NCI-H146 (cell line): ENCODE measurements around the gene GRID1.
"Not testable (repeated sequence)": the region's sequence is repeated elsewhere in the genome, so short reads cannot be mapped to it uniquely, and the experiment has no call there.

Experiments
- DNase-seq: peaks from one replicate; lab custom pipeline; 2025; lab: John Stamatoyannopoulos, UW

The GRID1 gene

DNA sequence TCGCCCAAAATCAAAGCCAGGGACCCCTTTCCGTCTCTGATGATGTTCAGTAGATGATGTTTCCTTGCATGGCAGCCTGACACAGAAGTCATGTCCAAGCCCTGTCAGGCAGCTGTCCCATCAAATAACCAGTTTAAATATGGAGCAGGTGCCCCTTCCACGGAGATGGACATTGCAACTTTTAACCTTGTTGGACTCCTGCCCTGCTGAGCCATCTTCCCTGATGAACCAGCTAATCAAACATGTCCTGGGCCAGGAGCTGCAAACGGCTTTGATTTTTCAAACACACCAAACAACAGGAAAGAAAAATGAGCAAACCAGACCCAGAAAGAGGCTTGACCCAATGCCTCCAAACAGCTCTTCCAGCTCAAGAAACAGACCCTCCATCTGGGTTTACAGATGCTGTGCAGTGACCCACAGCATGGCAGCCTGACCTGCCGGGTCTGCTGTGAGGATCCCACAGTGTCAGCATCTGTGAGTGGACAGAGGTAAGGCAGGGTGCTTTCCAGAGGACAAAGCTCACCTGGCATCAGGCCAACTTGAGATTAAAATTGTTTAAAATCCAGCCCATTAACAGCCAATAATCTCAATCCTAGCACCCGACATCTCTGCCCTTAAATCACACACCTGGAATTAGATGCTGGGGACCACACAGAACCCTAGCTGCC is 372.6 kb downstream of the GRID1 start:
- DNase-seq: peak; percentile 47

DNA sequence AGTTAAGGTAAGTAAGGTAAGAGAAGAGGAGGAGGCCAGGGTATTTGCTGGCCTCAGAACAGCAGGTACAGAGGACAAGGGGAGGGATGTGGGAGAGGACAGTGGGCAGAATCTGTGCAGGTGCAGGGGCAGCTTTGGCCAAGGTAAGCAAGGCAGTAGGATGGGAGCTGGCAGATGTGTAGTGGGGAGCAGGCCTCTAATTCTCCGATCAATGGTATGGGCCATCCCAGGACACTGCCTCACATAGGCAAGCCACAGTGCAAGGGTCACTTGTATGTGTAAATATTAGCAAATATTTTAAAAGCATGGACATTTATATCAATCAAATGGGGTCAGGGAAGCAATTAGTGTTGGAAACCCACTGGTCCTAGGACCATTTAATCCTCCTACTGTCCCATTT is 373.5 kb downstream of the GRID1 start:
- no peak for DNase-seq

DNA sequence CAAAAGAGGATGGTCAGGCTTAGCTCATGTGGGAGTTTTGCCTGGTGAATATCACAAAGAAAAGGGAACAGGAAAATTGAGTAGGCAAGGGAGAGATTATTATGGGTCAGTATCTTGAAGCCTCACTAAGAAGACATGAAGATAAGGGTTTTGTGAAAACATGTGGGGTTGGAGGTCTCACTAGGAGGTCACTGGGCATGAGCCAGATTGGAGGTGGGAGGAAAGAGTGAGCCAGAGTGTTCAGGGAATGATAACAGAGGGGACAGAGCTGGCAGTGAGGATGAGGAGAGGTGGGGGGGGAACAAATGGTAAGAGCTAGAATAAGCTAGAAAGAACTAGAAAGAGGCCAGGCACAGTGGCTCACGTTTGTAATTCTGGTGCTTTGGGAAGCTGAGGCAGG is 374.3 kb downstream of the GRID1 start:
- DNase-seq: no peak

DNA sequence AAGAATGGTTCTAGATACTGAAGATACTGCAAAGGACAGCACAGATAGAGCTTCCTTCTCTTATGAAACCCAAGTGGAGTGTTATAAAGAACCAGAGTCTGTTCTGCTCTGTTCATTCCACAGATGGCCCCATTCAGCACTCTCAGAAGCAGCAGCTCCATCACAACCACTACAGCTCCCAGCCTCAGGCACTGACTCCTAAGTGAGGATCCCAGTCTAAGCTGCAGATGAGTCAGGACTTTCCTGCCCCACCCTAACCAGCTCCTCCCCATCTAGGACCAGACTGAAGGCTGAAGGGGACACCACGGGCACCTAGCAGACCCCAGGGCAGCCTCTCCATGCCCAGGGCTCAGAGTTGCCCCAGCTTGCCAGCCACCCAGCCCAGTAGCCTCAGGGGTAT is 379.8 kb downstream of the GRID1 start:
- DNase-seq: no peak

DNA sequence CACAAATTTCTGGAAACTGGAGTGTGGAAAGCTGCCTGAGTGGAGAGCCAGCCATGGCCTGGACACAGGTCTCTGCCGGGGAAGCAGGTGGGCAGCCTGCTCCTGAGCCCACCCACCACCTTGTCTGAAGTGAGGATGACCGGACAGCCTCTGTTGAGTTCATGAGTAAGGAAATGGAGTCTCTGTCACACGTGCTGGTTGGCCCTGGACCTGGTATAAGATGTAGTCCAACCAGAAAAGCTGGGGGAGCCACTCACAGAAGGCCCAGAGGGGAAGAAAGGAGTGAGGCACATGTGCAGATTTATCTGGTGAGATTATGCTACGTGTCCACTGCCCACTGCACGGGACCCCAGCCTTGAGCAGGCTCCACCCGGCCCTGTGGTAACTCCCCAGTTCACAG is 383.5 kb downstream of the GRID1 start:
- no peak for DNase-seq

DNA sequence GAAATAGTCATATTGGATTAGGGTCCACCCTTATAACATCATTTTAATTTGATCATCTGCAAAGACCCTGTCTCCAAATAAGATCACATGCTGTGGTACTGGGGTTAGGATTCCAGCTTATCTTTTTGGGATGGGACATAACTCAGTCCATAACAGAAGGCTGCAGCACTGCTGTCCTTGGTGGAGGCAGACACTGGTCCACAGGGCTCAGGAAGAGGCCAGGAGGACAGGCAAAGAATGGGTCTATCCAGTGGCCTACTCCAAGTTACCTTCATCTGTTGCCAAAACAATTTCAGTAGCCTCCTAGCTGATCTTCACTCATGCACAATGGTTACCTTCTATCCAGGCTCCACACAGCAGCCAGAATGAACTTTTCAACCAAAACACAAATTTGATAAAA is 387.0 kb downstream of the GRID1 start:
- no peak for DNase-seq

DNA sequence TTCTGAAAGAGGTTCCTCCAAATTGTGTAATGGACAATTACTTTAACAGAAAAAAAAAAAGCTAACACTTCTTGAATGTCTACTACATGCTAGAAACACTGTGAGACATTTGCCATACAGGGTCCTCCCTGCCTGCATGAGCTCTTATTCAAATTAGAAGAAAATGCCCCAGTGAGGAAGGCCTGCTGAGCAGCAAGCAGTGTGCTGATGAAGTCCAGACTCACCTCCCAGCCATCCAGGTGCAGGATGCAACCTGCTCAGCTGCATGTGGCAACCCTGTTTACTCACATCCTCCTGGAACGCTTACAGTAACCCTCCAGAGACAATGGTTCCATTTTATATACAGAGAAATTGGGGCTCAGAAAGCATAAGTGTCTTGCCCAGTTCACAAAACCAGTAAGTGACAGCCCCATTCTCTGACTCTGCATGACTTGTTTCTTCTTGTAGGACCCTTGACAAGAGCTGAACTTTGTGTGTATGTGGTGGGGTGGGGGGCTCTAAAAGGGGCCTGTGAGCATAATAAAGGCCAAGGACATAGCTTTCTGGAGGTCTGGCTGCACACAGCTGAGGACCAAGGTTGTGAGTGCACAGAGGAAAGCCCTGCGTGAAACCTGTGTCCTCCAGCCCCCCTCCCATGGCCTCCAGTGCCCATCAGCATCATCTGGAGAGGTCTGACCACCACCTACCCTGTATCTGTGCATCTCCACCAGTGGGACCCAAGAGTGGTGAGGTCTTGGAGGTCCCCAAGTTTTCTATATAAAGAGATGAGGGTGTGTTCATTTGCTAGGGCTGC is 387.8 kb downstream of the GRID1 start:
- DNase-seq: no peak

DNA sequence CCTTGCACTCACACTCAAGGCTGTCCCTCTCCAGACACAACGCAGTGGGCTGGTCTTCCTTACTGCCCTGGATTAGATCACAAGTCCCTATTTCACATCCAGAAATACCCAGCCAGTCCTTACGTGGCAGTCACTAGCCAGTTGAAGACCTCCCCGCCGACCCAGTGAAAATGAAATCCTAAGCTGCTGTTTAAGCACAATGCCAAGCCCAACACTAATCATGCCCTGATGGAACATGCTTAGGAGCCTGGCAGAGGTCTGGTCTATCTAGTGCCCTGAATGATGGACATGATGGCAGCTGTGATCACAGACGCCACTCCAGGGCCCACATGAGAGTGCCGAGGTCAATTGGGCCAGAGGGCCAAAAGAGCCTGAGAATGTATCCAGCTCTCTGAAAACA is 389.0 kb downstream of the GRID1 start:
- DNase-seq: no peak

DNA sequence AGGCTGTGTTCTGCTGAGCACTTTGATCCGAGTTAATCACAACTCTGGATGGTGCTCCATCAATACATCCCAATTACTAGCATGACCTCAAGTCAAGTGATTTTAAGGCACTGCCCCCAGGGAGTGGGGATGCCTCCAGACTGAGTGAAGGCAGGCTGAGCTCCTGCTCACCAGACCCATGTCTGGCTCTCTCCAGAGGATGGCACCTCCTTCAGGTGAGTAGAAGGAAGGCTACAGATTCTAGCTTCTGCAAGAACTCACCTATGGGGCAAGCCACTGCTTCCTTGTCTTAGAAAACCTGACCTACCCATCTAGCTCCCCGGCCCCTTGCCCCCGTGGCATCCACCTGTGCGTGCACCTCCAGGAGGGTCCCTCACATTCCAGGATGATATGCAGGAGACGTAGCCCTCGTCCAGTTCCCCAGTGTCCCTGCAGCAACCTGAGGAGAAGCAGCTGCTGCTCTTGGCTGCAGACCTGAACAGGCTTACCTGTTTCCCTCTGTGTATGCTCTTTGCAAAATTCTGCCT is 390.3 kb downstream of the GRID1 start:
- DNase-seq: no peak

DNA sequence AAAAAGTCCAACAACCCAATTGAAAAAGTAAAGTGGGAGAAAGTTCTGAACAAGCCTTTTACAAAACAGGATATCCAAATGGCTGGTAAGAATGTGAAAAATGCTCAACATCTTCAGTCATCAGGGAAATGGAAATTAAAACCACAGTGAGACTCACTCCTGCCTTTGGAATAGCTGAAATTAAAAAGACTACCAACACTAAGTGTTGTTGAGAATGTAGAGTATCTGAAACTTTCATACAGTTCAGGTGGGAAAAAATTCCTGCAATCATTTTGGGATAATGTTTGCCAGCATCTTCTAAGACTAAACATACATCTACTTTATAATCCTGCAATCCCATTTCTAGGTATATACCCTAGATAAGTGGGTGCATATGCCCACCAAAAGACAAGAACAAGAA is 395.1 kb downstream of the GRID1 start:
- no peak for DNase-seq

DNA sequence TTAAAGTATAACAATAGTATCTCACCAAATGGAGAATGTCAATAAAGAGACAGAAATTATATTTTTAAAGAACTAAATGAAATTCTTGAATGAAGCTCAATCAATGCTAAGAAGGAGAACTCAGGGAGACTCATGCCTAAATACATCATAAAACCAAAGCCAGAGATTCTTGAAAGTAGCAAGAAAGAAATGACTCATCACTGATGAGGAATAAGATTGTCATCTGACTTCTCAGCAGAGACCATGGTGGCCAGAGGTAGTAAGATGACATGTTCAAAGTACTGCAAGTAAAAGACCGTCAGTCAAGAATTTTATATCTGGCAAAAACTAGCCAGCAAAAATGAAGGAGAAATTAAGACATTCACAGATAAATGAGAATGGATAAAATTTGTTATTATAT is 399.0 kb downstream of the GRID1 start:
- DNase-seq: no peak

DNA sequence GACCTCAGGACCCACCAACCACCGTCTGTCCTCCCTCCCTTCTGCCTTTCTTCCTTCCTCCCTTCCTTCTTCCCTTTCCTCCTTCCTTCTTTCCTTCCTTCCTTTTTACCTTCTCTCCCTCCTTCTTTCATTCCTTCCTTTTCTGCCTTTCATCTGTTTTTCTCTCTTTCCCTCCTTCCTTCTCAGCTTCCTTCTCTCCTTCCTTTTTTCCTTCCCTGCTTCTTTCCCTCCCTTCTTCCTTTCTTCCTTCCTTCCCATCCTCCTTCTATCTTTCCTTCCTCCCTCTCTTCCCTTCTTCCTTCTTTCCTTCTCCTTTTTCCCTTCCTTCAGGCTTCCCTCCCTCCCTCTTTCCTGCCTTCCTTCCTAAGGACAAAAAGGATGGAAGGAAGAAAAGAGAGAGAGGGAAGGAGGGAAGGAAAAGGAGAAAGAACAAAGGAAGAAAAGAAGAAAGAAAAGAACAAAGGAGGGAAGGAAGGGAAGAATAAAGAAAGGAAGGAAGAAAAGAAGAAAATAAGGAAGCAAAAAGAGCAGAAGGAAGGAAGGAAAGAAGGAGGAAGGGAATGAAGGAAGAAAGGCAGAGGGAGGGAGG is 405.0 kb downstream of the GRID1 start:
- DNase-seq: no peak

DNA sequence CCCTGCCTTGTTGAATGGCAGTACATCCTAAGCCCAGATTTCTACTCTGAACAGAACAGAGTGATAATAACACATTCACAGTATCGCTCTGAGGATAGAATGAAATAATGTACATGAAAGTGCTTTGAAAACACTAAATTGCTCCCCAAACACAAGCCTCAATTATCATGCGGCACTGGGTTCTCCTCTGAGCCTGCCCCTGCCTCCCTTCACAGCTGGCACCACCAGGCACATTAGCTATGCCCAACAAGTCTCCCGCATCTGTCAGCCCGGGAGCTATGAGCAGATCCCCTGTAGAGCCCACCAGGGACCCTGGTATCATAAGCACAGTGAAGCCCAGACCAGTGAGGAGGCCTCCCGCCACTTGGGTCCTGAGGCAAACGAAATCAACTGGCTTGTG is 405.5 kb downstream of the GRID1 start:
- peak; percentile 39 for DNase-seq

DNA sequence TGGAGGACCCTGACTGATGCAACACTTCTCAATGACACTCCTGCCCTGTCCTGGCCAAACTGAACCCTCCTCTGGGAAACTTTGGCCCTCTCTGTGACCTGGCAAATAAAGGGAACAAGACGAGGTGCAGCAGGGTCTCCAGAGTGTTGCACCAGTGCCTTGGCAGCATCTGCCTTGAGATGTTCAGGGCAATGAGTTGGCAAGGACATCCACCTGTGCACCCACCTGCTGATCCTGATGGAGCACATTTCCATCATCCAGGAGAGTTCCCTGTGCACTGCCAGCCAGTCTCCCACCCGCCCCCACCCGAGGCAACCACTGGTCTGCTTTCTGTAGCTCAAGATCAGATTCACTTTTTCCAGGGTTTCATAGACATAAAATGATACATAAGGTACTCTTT is 407.4 kb downstream of the GRID1 start:
- no peak for DNase-seq

DNA sequence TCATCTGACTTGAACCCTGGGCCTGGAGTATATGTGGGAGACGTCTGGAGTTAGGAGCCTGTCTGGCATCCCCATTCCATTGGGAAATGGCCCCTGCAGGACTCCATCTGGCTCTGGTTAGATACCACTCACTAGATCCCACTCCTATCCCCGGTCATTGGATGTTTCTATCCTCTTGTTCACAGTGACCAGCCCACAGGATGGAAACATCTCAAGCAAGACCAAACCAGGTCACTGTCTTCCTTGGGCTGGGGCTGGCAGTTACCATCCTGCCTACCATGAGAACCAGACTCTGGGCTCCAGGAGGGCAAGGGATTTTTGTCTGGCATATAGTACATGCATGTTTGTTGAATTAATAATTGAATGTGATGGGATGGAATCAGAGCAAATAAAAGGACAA is 415.7 kb downstream of the GRID1 start:
- DNase-seq: no peak

DNA sequence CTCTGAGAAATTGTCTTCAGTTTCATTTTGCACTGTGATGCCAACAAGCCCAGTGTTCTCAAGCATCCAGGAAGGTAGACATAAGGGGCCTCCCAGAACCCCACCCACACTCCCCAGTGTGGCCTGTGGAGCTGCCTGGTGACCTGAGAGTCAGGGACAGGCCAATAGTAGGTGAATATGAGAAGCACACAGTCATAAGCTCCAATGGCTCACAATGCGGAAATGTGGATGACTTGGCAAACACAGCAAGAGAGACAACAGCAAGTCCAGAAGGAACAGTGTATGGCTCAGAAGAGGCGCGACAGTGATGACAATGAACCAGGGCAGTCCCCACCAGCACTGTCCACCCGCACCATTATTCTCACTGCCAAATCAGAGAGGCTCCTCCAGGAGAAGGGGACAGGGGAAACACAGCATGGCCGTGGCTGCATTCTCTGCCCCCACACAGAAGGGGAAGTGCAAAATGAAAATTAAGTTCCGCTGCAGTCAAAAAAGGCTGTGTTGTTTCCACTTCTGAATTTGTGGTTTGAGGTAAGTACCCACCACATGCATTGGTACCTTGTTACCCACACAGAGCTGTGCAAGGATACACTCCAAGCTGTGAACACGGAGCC is 419.8 kb downstream of the GRID1 start:
- no peak for DNase-seq

DNA sequence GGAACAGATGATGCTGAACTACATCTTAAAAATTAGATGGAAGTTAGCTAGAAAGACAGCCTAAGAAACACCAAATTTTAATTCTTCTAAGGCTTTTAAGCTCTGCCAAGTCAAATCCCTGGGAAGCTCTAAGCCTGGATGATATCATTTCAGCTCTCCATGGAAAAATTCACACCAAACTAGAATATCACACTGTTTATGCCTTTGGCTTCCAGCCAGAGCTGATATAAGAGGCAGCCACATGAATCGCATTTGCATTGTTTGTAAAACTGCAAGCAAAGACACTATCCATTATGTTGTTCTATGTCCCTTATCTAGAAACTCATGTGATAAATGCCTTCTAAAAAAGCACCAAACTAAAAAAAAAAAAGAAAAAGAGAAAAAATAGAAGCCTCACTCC is 430.4 kb downstream of the GRID1 start:
- DNase-seq: peak; percentile 43

DNA sequence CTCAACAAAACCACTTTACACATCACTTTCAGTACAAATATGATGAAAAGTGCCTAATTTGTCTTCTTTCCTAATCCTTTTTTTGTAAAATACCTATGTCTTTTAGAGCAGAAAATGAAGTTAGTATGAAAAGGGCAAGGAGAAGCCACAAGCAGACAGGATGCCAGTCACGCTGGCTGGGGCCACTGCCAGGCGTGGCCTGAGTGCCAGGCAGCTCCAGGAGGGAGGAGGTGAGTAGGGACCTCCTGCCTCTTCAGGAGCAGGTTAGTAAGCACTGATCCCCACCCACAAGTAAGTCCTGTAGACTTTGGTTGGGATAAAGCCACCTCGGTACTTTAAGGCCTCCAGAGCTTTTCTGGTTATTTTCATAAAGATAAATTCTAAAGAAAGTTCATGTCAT is 432.0 kb downstream of the GRID1 start:
- DNase-seq: no peak

DNA sequence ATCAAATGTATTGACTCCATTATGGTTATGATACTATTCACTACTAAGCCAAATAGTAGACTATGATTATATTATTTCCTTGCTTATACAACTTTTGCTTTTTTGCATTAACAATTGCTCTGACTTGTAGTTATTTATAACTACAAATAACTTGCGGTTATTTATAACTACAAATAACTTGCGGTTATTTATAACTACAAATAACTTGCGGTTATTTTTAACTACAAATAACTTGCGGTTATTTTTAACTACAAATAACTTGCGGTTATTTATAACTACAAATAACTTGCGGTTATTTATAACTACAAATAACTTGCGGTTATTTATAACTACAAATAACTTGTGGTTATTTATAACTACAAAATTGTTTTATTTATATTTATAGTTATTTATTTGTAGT is 436.6 kb downstream of the GRID1 start:
- DNase-seq: not testable (repeated sequence)

DNA sequence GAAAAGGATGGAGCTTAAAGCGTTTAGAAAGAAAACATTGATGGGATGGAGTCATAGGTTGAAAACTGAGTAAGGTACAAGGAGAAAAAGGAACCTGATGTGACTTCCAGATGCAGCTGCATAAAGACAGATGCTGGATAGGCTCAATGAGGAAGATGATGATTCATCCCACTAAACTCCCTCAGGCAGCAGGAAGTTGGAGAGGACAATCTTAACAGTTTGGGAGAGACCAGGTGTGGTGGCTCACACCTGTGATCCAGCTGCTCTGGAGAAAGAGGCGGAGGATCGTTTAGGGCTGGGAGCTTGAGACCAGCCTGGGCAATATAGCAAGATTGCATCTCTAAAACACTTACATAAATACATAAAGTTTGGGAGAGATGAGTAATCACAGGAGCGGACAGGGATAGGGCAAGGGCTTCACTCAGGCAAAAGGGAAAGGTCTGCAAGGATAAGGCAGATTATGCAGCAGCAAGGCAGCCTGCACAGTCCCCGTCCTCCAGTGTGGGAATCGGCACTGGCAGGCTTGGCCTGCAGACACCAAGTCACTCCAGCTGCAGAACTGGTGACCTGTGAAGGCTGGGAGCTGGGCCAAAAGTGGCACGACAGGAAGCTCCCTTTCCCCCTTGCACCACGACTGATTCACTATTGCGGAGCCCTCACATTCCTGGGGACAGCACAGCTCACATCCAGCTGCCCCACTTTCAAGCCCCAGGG is 438.5 kb downstream of the GRID1 start:
- DNase-seq: no peak

DNA sequence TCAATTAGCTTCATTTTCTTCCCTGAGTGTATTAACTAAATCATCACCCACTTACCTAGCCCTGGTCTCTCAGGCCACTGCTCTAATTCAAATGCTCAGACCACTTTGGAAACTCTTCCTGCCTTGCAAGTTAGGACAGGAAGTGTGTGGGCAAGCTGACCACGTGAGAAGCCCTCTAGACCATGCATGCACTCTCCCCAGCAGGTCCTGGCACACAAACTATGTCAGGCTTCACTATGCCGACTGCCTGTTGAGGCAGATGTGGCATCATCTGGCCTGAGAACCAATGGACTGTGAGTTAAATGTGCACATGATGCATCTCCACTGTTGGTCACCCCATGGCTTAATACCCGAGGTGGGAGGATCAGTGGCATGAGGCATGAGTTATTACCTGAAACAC is 439.6 kb downstream of the GRID1 start:
- no peak for DNase-seq

DNA sequence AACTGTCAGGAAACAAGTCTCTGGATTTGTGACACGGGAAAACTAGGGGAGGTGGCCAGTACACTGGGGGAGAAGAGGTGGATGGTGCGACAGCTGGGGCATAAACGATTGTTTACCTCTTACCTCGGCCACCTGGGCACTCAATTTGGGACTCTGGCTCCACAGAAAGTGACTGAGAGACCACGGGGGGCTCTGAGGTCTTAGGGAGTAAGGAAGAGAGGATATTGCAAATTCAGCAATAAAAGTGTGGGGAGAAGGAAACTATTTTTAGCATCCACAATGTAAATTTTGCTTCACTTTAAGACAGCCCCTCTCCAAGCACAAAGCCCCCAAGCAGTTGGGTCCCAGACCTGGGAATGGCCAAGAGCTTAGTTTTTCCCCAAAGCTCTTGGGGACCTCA is 440.5 kb downstream of the GRID1 start:
- DNase-seq: no peak
